GM12891 (cell line): Measurements from ENCODE around the gene GSTP1.

ENCODE experiments used
- POLR2A ChIP-seq: IDR thresholded peaks from 2 replicates; pipeline ENCODE4 v1.6.1; 2011; ENCODE audit warnings: low read depth, low read length, control low read depth
- POLR2AphosphoS5 ChIP-seq: IDR thresholded peaks from 2 replicates; pipeline ENCODE4 v1.6.1; 2011; ENCODE audit warnings: low read depth, low read length, control low read depth
- SPI1 ChIP-seq: IDR thresholded peaks from 2 replicates; pipeline ENCODE4 v1.6.1; 2011; ENCODE audit warnings: low read depth, low read length, control low read depth
- TAF1 ChIP-seq: IDR thresholded peaks from 2 replicates; pipeline ENCODE4 v1.6.1; 2011; ENCODE audit warnings: low read depth, low read length, control low read depth

- TF ChIP-seq POLR2A (no peak), TAF1 (no peak), POLR2AphosphoS5 (no peak), SPI1 (no peak)
Measured at GRCh38 chr11:67630943-67631331, 47.3 kb downstream of the GSTP1 start.
